ENCODE results near the gene CA4.

GRCh38 chr17:60155815-60156214 is 6.0 kb downstream of the CA4 start:
- TF ChIP-seq ZBTB33 (IDR thresholded peaks at IDR 0.05) (no peak), CTCF (IDR thresholded peaks at IDR 0.05; ENCODE audit: low read depth, low read length, missing input control) (no peak), SP1 (IDR thresholded peaks at IDR 0.05) (no peak), JUND (IDR thresholded peaks at IDR 0.05) (no peak), RAD21 (IDR thresholded peaks at IDR 0.05) (no peak)

All from liver (tissue), 3 donors.